Measurements from ENCODE around the gene ACSBG1. TPM values are rescaled to one million over a fixed set of nuclear protein-coding genes. Genes with fewer than 3 reads are reported as not detected.

Gene ACSBG1
- total RNA-seq, 2 donors from 2014 or later, result 0.29 to 0.32 TPM

GRCh38 chr15:78149805-78150751 lies 84.3 kb downstream of the ACSBG1 start:
- ATAC-seq (peak; percentile 1), DNase-seq (no peak)
- intact Hi-C loops (cut with DNase I), result no loop called here

- intact Hi-C loops (cut with DNase I), result no loop called here
- ATAC-seq (peak; percentile 98 to 99), DNase-seq (peak; percentile 100)
These were observed 85.1 kb downstream of the ACSBG1 start, which contains the start of gene IDH3A for GRCh38 chr15:78149068-78149804. Gene IDH3A, plus strand, starts transcription at chr15:78149362. Its CDS starts 42 bp downstream, at chr15:78149404.

GRCh38 chr15:78148392-78149067 lies 85.8 kb downstream of the ACSBG1 start:
- DNase-seq (no peak), ATAC-seq (peak in 1 of 2 donors; percentile 1)
- intact Hi-C loops (cut with DNase I), result no loop called here

DNA sequence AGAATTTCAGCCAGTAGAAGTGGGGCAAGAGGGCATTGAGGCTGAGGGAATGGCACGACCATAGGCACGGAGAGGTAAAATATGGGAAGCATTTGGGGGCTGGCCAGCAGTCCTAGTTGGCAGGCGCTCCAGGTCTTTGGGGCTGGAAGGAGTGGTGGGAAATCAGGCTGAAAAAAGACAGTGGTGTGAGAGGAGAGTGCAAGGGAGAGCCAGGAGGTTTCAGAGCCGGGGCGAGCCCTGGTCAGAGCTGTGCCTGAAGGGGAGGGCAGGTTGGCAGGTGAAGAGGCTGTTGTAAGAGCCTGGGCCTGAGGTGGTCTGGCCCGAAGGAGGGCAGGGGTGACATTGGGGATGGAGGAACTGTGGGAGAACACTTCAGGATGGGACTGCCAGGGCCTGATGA lies 86.8 kb downstream of the ACSBG1 start:
- ATAC-seq (peak in 1 of 2 donors; percentile 22), DNase-seq (peak; percentile 51)
- intact Hi-C loops (cut with DNase I), result no loop called here

GRCh38 chr15:78146425-78147154 lies 87.8 kb downstream of the ACSBG1 start:
- no peak for DNase-seq
- intact Hi-C loops (cut with DNase I), result no loop called here
- ATAC-seq, result no peak

DNA sequence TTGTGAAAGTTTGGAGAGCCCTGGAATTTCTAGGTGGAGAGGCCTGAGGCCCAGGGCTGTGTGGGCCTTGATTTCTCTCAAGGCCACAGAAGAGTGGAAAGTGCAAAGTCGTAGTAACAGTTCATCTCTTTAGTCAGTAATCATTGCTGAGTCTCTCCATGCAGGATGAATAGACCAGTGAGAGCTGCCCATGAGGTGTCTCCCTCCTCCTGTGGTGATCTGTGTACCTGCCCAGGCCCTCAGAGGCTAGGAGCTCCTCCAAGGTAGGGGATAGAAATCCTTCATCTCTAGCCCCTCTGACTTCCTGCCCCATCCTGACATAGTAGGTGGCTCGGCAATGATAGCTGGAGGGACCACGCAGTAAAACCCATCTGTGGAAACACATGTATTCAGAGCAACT lies 92.0 kb downstream of the ACSBG1 start:
- ATAC-seq (no peak), DNase-seq (no peak)
- intact Hi-C loops (cut with DNase I), result no loop called here

GRCh38 chr15:78140292-78140691 lies 94.1 kb downstream of the ACSBG1 start:
- ATAC-seq (no peak), DNase-seq (no peak)
- intact Hi-C loops (cut with DNase I), result no loop called here

- DNase-seq (no peak), ATAC-seq (no peak)
- intact Hi-C loops (cut with DNase I), result no loop called here
These were observed 94.8 kb downstream of the ACSBG1 start for GRCh38 chr15:78139578-78139977.

DNA sequence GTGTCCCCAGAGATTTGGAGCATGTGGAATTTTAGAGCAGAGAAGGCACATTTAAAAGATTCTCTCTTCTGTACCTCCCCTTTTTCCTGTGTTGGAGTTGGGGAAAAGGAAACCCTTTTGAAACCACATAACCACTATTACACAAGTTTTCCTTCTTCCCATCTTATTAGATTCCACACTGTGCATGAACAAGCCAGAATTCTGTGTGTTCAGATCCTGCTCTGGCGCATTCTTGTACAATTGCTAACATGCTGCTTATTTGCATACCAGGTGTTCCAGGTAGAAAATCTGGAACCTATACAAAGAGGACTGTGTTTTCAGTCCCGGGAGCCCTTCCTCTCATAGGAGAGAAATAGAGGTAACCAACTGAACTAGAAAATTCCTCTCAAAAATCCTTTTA lies 100.6 kb downstream of the ACSBG1 start:
- intact Hi-C loops (cut with DNase I), result no loop called here
- ATAC-seq, result no peak
- no peak for DNase-seq

DNA sequence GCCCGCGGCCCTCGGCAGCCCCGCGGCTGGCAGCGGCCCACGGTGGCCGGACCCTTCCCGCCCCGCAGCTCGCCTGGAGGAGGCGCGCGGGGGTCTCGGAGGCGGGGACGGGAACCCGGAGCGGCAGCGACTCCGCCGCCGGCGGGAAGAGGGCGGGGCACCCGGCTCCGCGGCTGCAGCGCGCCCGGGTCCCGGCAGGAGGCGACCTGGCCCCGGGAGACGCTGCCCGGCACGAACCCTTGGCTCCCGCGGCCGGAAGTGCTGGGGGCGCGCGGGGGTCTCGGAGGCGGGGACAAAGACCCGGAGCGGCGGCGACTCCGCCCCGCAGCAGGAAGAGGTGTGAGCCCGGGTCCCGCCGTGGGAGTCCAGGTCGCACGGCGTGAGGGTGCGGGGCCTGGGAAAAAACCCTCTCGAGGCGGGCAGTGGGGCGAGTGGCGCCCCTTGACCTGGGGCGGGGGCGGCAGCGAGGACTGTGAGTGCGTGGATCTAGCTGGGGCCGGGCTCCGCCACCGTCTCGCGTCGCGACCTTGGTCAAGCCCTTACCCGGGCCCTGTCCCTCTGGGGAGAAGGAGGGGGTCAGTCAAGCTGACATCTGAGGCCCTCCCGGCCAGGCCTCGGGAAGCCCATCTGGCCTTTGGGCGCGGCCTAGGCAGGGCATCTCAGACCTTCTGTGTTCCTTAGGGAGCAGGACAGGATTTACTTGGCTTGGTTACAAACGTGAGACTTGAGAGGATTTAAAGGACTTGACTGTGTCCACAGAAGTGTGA lies 102.9 kb downstream of the ACSBG1 start, which contains the start of gene CIB2:
Gene CIB2 (minus strand): TSS at position 151 of the 767 bp plus-strand sequence. CDS start 230 bp downstream, outside the sequence.
- DNase-seq (peak; percentile 82), ATAC-seq (peak; percentile 91 to 92)
- intact Hi-C loops (cut with DNase I), result no loop called here

- intact Hi-C loops (cut with DNase I), result no loop called here
- ATAC-seq, result no peak
- DNase-seq, result no peak
These were observed 103.7 kb downstream of the ACSBG1 start for GRCh38 chr15:78130466-78131294.

GRCh38 chr15:78129751-78130287 lies 104.5 kb downstream of the ACSBG1 start:
- no peak for DNase-seq
- ATAC-seq, result no peak

GRCh38 chr15:78129077-78129750 lies 105.2 kb downstream of the ACSBG1 start:
- ATAC-seq, result peak; percentile 38 to 44
- intact Hi-C loops (cut with DNase I), result no loop called here
- DNase-seq, result peak; percentile 39

More at GRCh38 chr15:78129751-78130287, 104.5 kb downstream of the ACSBG1 start:
- intact Hi-C loops (cut with DNase I), result no loop called here

DNA sequence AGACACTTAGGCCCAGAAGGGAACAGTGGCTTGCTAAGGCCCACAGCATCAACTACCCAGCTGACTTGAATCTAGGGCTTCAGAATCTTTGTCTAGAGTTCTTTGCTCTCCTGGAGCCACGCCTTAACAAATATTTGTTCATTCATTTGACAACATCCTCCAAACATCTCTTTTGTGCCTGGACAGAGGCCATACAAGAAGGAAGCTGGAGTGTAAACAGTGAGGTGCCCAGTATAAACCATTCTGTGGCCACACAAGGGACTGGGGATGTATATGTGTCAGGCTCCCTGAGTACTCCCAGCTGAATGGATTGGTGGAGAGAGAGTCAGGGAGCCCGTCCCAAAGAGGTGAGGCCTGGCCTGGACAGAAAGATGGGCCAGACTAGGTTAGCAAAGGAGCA lies 106.5 kb downstream of the ACSBG1 start:
- DNase-seq (no peak), ATAC-seq (no peak)
- intact Hi-C loops (cut with DNase I), result no loop called here

GRCh38 chr15:78125267-78125666 lies 109.1 kb downstream of the ACSBG1 start:
- DNase-seq, result no peak
- intact Hi-C loops (cut with DNase I), result no loop called here
- no peak for ATAC-seq

DNA sequence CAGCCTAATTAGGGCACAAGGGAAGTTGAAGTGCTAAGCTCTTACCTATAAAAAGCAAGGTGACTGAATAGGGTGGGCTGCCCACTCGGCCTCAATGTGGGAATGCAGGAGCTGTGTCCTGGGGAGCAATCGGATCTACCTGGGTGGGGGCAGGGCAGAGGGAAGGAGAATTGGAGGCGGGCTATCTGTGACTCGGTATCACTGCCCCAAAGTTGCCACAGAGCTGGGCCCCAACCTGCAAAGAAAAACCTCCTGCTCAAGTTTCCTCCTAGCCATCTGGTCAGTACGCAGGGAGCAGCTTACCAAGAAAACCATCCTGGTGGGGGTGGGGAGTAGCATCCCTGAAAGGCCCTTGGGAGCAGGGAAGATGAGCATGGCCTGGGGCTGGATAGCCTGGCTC lies 113.8 kb downstream of the ACSBG1 start:
- ATAC-seq (peak; percentile 24 to 41), DNase-seq (no peak)
- intact Hi-C loops (cut with DNase I), result no loop called here
